HCT116 (cell line): ENCODE measurements around the gene LDHD. TPM values are rescaled to one million over a fixed set of nuclear protein-coding genes. Genes with fewer than 3 reads are reported as not detected.

Experiments
- ATAC-seq: fragments of 200-7000 bp; cut with Tn5 transposase; 2 replicates; pipeline ENCODE4 v1.9.1; 2020; ENCODE audit warnings: mild to moderate bottlenecking, moderate library complexity
- BruUV-seq: library from RNA; stranded (reverse); fragments of 400-500 nt; replicated peaks from 2 replicates; lab custom pipeline; 2021; lab: Mats Ljungman, UMichigan
- CTCF ChIA-PET: fragments of 300-600 bp; sonication (Branson Sonifier 250); formaldehyde crosslinking; loops from one replicate; lab custom pipeline; 2021; ENCODE audit warnings: antibody characterized with exemption; lab: Charles Lee
- POLR2A ChIA-PET: fragments of 300-600, 350-600 bp; sonication (Branson Sonifier 250); formaldehyde crosslinking; loops from one replicate; lab custom pipeline; 2021; ENCODE audit warnings: antibody characterized with exemption; lab: Charles Lee
- RAD21 ChIA-PET, 2 experiments: fragments of 300-600 bp; sonication (Branson Sonifier 250); formaldehyde crosslinking; loops; one replicate each; lab custom pipeline; 2023; ENCODE audit warnings: low total read pairs in 2 of 2; ENCODE audit not compliant: uncharacterized antibody in 2 of 2, unreplicated experiment in 2 of 2, low non-redundant PET in 1 of 2; lab: Charles Lee
- DNase-seq: peaks from one replicate; pipeline ENCODE4 v3.0.0-alpha.2; 2010; ENCODE audit warnings: low read depth, low spot score
- H2AFZ ChIP-seq: fragments of 200-600 bp; shearing (Covaris generic), sonication (generic); 2 replicates; pipeline ENCODE4 v1.6.1; 2017; ENCODE audit warnings: low read depth, mixed run types, mixed read lengths, antibody characterized with exemption, low read length; ENCODE audit not compliant: poor library complexity, severe bottlenecking
- H3K27ac ChIP-seq: 2 replicates; pipeline ENCODE4 v1.5.1; 2012; ENCODE audit warnings: low read depth, low read length
- H3K27me3 ChIP-seq: fragments of 200-600 bp; sonication (generic); 2 replicates; pipeline ENCODE4 v1.6.1; 2016; ENCODE audit warnings: mixed run types, low read length, mixed read lengths; ENCODE audit not compliant: insufficient read depth
- H3K36me3 ChIP-seq, 2 experiments: fragments of 200-500 bp in 1 of 2; fragments of 200-600 bp in 1 of 2; sonication (Bioruptor generic) in 1 of 2; sonication (generic) in 1 of 2; 2 replicates each; pipeline versions ENCODE4 v1.5.1 to v1.6.1; 2014 to 2016; ENCODE audit warnings: low read length in 2 of 2, inconsistent platforms in 1 of 2, mixed read lengths in 1 of 2, mixed run types in 1 of 2; ENCODE audit not compliant: insufficient read depth in 2 of 2, control insufficient read depth in 1 of 2
- H3K4me1 ChIP-seq, 2 experiments: fragments of 200-600 bp in 1 of 2; sonication (generic) in 1 of 2; 2 replicates each; pipeline versions ENCODE4 v1.5.1 to v1.6.1; 2012 to 2017; ENCODE audit warnings: low read length in 2 of 2, inconsistent platforms in 1 of 2, mild to moderate bottlenecking in 1 of 2, mixed read lengths in 1 of 2, mixed run types in 1 of 2, moderate library complexity in 1 of 2; ENCODE audit not compliant: insufficient read depth in 2 of 2, control insufficient read depth in 1 of 2
- H3K4me2 ChIP-seq: fragments of 200-600 bp; sonication (generic); 2 replicates; pipeline ENCODE4 v1.6.1; 2017; ENCODE audit warnings: mixed run types, low read length, mixed read lengths
- H3K4me3 ChIP-seq, 2 experiments: fragments of 200-600 bp in 1 of 2; sonication (generic) in 1 of 2; replicated peaks in 1 of 2; 2 replicates each; pipeline ENCODE4 v1.5.1; 2011 to 2016; ENCODE audit warnings: low read length in 2 of 2, control low read depth in 1 of 2, low read depth in 1 of 2, mild to moderate bottlenecking in 1 of 2, mixed read lengths in 1 of 2, mixed run types in 1 of 2
- H3K79me2 ChIP-seq: fragments of 200-600 bp; sonication (generic); 2 replicates; pipeline ENCODE4 v1.6.1; 2017; ENCODE audit warnings: mild to moderate bottlenecking, mixed run types, low read length, moderate library complexity, mixed read lengths; ENCODE audit not compliant: insufficient read depth
- H3K9ac ChIP-seq: fragments of 200-600 bp; sonication (generic); 2 replicates; pipeline ENCODE4 v1.6.1; 2016; ENCODE audit warnings: low read length, mixed read lengths
- H3K9me2 ChIP-seq: fragments of 200-600 bp; sonication (generic), shearing (Covaris generic); 2 replicates; pipeline ENCODE4 v1.6.1; 2017; ENCODE audit warnings: mixed run types, mild to moderate bottlenecking, moderate library complexity; ENCODE audit not compliant: insufficient read depth
- H3K9me3 ChIP-seq, 2 experiments: fragments of 200-500 bp in 1 of 2; fragments of 200-600 bp in 1 of 2; sonication (Bioruptor generic) in 1 of 2; sonication (generic) in 1 of 2; 2 replicates each; pipeline ENCODE4 v1.6.1; 2014 to 2017; ENCODE audit warnings: low read length in 2 of 2, mixed read lengths in 2 of 2, inconsistent platforms in 1 of 2, low read depth in 1 of 2, mild to moderate bottlenecking in 1 of 2, mixed run types in 1 of 2, moderate library complexity in 1 of 2; ENCODE audit not compliant: control insufficient read depth in 1 of 2, insufficient read depth in 1 of 2
- H4K20me1 ChIP-seq: fragments of 200-600 bp; sonication (generic), shearing (Covaris generic); 2 replicates; pipeline ENCODE4 v1.6.1; 2017; ENCODE audit warnings: mixed run types, mild to moderate bottlenecking, moderate library complexity; ENCODE audit not compliant: insufficient read depth
- EGR1 ChIP-seq: IDR thresholded peaks from 2 replicates; pipeline ENCODE4 v1.6.1; 2012; ENCODE audit warnings: low read depth
- ELF1 ChIP-seq: IDR thresholded peaks from 2 replicates; pipeline ENCODE4 v1.6.1; 2012; ENCODE audit warnings: low read depth, borderline replicate concordance
- FOSL1 ChIP-seq: IDR thresholded peaks from 2 replicates; pipeline ENCODE4 v1.6.1; 2012; ENCODE audit warnings: low read depth
- JUND ChIP-seq: IDR thresholded peaks from 2 replicates; pipeline ENCODE4 v1.6.1; 2012
- POLR2AphosphoS5 ChIP-seq: IDR thresholded peaks from 2 replicates; pipeline ENCODE4 v1.6.1; 2011; ENCODE audit warnings: mild to moderate bottlenecking, low read depth, low read length, moderate library complexity
- SIN3A ChIP-seq: IDR thresholded peaks from 2 replicates; pipeline ENCODE4 v1.6.1; 2012; ENCODE audit warnings: low read depth
- TCF7L2 ChIP-seq: IDR thresholded peaks from 2 replicates; pipeline ENCODE4 v1.7.0; 2011; ENCODE audit warnings: borderline replicate concordance, inconsistent platforms; ENCODE audit not compliant: insufficient read depth, insufficient read length; ENCODE audit errors: extremely low read depth
- YY1 ChIP-seq: IDR thresholded peaks from 2 replicates; pipeline ENCODE4 v1.6.1; 2011; ENCODE audit warnings: low read length, low read depth, moderate library complexity, mild to moderate bottlenecking; ENCODE audit not compliant: insufficient replicate concordance; ENCODE audit errors: extremely low read depth
- ZFX ChIP-seq: fragments of 450-650 bp; IDR thresholded peaks from 2 replicates; pipeline ENCODE4 v1.6.1; 2017
- intact Hi-C: fragments of 100-400 bp; cut with micrococcal nuclease; formaldehyde crosslinking; loops from 2 replicates; pipeline ENCODE4 v1.10.0; 2022
- total RNA-seq: library from RNA; stranded (reverse); gene quantifications from one replicate; pipeline ENCODE4 v1.2.1, GENCODE V29; 2021; ENCODE audit not compliant: unreplicated experiment

LDHD gene
- total RNA-seq, 1 experiment from 2014 or later = 3.4 TPM

GRCh38 chr16:75108792-75109731 is 7.5 kb downstream of the LDHD start:
- Histone ChIP-seq H3K27me3 (no peaks in the 10 kb centered on the region), H3K36me3 (peaks cover 0 to 5% of the 10 kb centered on the region in 2 experiments; a peak in 1 of 4 replicates), H3K9ac (peak overlapping the region; percentile 81), H3K79me2 (no peaks in the 10 kb centered on the region; the same call in 1 of the 2 replicates), H3K4me3 (peak overlapping the region; percentile 29 to 52), H3K4me1 (peaks cover 35 to 49% of the 10 kb centered on the region in 2 experiments), H3K4me2 (peak overlapping the region; percentile 79), H3K27ac (peak overlapping the region; percentile 91), H3K9me3 (no peaks in the 10 kb centered on the region), H2AFZ (no peak overlapping the region), H4K20me1 (no peaks in the 10 kb centered on the region), H3K9me2 (no peaks in the 10 kb centered on the region)
- CTCF ChIA-PET = interaction anchor here (0.9 to 4.4 kb wide), 7 partner anchors 10 to 124 kb away, joined by 3 to 116 read pairs (median 5); partner anchors contain the start of genes WDR59 and ZNRF1
- peak; percentile 58 for ATAC-seq
- RAD21 ChIA-PET = interaction anchor here (1.1 to 3.5 kb wide), 3 partner anchors 111 kb away, joined by 3 to 33 read pairs (median 5); partner anchors contain the start of gene ZNRF1 (in 2 of the 2)
- no TSS peak for BruUV-seq
- POLR2A ChIA-PET = interaction anchor here (0.6 to 1.2 kb wide), 4 partner anchors 16 to 124 kb away, joined by 3 to 5 read pairs (median 4); partner anchors contain the start of genes WDR59 and ZNRF1
- intact Hi-C loops = no loop called here
- DNase-seq = peak; percentile 78
- TF ChIP-seq FOSL1 (no peak), TCF7L2 (peak; percentile 23), YY1 (peak; percentile 10), ELF1 (no peak), JUND (no peak), SIN3A (no peak), EGR1 (no peak), ZFX (peak; percentile 71; the same call in 1 of the 2 replicates), POLR2AphosphoS5 (peak; percentile 76)
